HFFc6 (cell line): ENCODE data around the gene UNC5C. TPM values are rescaled to one million over a fixed set of nuclear protein-coding genes. Genes with fewer than 3 reads are reported as not detected.

Experiments
- DNase-seq: peaks from one replicate; pipeline ENCODE4 v3.0.0-alpha.2; 2018
- H3K27ac Mint-ChIP-seq: 2 replicates; pipeline ENCODE4 v1.8.0; 2020; ENCODE audit warnings: mild to moderate bottlenecking, mixed read lengths
- H3K27me3 Mint-ChIP-seq: 2 replicates; pipeline ENCODE4 v1.8.0; 2021; ENCODE audit warnings: mild to moderate bottlenecking, moderate library complexity, mixed read lengths; ENCODE audit not compliant: insufficient read depth
- H3K36me3 Mint-ChIP-seq: 2 replicates; pipeline ENCODE4 v1.8.0; 2021; ENCODE audit warnings: low read depth, mixed read lengths
- H3K4me1 Mint-ChIP-seq: 2 replicates; pipeline ENCODE4 v1.8.0; 2020; ENCODE audit warnings: low read depth, mixed read lengths
- H3K4me3 Mint-ChIP-seq: 2 replicates; pipeline ENCODE4 v1.8.0; 2020; ENCODE audit warnings: mild to moderate bottlenecking, moderate library complexity, mixed read lengths
- H3K9me3 Mint-ChIP-seq: 2 replicates; pipeline ENCODE4 v1.8.0; 2020; ENCODE audit warnings: mild to moderate bottlenecking, mixed read lengths
- total RNA-seq, 6 experiments: library from RNA; stranded (reverse); fragmentation: NEBNext Ultra II Directional; extraction: Animal tissue kit (Norgen Biotek cat#: 25700); gene quantifications; 2 replicates in 1 of 6; 3 replicates in 5 of 6; pipeline ENCODE4 v1.2.3, GENCODE V29; 2021
- TF ChIP-seq, protein P1 (sequence below): fragments of 200-600 bp; sonication (generic); IDR thresholded peaks from 2 replicates; pipeline ENCODE4 v1.5.0; 2021; ENCODE audit warnings: antibody characterized with exemption, mild to moderate bottlenecking

UNC5C gene
- total RNA-seq, 6 experiments from 2014 or later, result not detected

DNA sequence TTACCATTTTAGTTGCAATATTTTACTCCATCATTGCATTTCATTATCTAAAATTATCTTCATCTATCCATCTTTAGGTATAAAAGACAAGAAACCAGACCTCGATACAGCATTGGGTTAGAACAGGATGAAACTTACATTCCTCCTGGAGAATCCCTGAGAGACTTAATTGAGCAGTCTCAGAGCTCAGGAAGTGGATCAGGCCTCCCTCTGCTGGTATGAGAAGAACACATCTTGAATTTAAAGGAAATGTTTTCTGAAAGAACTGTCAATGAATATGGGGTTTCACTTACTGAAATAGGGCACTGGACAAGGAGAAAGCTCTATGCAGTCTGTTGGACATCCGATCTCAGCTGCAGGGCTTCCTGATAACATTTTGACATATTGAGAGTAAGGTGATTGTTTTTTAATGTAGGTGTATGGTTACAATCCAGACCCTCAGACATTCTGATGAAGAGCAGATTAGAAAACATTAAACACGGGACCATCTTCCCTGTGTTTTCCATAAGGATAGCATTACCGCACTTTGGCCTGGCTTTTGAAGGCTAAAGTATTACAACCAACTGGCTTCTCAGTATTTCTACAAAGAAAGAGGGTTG, 423.8 kb downstream of the UNC5C start:
- peaks cover 10% of the 10 kb centered on the region for H3K4me1 Mint-ChIP-seq
- no peak overlapping the region for H3K27ac Mint-ChIP-seq
- DNase-seq, result peak; percentile 51
- no peaks in the 10 kb centered on the region for H3K9me3 Mint-ChIP-seq
- peaks cover 6% of the 10 kb centered on the region for H3K27me3 Mint-ChIP-seq
- no peaks in the 10 kb centered on the region for H3K36me3 Mint-ChIP-seq
- TF ChIP-seq, protein P1, sequence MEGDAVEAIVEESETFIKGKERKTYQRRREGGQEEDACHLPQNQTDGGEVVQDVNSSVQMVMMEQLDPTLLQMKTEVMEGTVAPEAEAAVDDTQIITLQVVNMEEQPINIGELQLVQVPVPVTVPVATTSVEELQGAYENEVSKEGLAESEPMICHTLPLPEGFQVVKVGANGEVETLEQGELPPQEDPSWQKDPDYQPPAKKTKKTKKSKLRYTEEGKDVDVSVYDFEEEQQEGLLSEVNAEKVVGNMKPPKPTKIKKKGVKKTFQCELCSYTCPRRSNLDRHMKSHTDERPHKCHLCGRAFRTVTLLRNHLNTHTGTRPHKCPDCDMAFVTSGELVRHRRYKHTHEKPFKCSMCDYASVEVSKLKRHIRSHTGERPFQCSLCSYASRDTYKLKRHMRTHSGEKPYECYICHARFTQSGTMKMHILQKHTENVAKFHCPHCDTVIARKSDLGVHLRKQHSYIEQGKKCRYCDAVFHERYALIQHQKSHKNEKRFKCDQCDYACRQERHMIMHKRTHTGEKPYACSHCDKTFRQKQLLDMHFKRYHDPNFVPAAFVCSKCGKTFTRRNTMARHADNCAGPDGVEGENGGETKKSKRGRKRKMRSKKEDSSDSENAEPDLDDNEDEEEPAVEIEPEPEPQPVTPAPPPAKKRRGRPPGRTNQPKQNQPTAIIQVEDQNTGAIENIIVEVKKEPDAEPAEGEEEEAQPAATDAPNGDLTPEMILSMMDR, result peak; percentile 75
- H3K4me3 Mint-ChIP-seq, result no peak overlapping the region

DNA sequence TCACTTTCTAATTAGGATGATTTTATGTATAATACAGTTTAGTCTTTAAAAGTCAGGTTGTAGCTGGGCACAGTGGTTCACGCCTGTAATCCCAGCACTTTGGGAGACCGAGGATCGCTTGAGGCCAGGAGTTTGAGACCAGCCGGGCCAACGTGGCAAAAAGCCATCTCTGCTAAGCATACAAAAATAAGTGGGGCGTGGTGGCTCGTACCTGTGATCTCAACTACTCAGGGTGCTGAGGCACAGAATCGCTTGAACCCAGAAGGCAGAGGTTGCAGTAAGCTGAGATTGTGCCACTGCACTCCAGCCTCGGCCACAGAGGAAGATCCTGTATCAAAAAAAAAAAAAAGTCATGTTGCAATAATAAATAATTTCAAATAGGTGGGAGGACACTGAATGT, 426.8 kb downstream of the UNC5C start:
- Mint-ChIP-seq H3K27ac (no peak overlapping the region), H3K4me1 (no peaks in the 10 kb centered on the region), H3K9me3 (no peaks in the 10 kb centered on the region), H3K27me3 (peaks cover 16% of the 10 kb centered on the region), H3K36me3 (no peaks in the 10 kb centered on the region), H3K4me3 (no peak overlapping the region)
- TF ChIP-seq, protein P1, result no peak
- DNase-seq, result no peak

DNA sequence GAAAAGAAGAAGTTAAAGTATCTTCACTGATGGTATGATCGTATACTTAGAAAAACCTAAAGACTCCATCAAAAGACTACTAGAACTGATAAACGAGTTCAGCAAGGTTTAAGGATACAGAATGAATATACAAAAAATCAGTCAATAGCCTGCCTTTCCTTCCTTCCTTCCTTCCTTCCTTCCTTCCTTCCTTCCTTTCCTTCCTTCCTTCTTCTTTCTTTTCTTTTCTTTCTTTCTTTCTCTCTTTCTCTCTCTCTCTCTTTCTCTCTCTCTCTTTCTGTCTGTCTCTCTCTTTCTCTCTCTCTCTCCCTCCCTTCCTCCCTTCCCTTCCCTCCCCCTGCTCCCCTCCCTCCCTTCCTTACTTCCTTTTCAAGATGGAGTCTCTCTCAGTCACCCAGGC, 428.3 kb downstream of the UNC5C start:
- Mint-ChIP-seq H3K36me3 (no peaks in the 10 kb centered on the region), H3K27ac (no peak overlapping the region), H3K4me3 (no peak overlapping the region), H3K9me3 (no peaks in the 10 kb centered on the region), H3K4me1 (no peaks in the 10 kb centered on the region), H3K27me3 (peaks cover 16% of the 10 kb centered on the region)
- no peak for DNase-seq
- TF ChIP-seq, protein P1, result no peak

DNA sequence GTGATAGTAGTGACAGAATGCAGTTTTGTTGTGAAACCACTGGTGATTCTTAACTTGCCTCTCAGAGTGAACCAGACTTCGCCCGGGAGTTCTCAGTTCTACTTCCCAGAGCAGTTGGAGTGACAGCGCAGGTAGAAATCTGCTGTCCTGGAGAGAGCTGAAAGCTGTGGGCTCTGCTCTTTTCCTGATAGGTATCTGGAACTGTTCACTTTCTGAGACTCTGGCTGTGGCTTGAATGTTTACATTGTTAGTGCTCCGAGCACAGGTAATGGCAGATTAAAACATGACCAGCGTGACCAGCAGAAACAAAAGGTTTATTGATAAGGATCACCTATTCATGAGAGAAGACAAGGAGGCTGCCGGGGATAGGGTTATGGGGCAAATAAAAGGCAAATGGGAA, 430.3 kb downstream of the UNC5C start:
- no peak overlapping the region for H3K4me3 Mint-ChIP-seq
- no peak for DNase-seq
- H3K27me3 Mint-ChIP-seq, result peaks cover 16% of the 10 kb centered on the region
- H3K9me3 Mint-ChIP-seq, result no peaks in the 10 kb centered on the region
- H3K27ac Mint-ChIP-seq, result no peak overlapping the region
- H3K4me1 Mint-ChIP-seq, result no peaks in the 10 kb centered on the region
- no peaks in the 10 kb centered on the region for H3K36me3 Mint-ChIP-seq
- TF ChIP-seq, protein P1, result no peak

DNA sequence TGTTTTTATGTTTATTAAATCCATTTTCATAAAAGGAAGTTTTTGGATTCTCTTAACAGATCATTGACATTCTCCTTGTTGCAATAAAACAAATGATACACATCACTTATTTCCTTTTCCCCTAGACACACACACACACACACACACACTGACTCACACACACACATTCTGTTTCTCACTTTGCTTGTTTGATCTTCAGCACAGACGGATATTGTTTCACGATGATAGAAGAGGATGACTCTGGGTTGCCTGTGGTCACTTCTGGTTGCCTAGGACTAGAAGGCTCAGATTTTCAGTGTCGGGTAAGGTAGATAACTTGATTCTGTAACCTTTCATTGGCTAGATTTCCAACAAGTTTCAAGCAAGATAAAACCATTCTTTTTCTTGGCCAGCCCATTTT, 434.3 kb downstream of the UNC5C start:
- Mint-ChIP-seq H3K9me3 (no peaks in the 10 kb centered on the region), H3K4me1 (no peaks in the 10 kb centered on the region), H3K27me3 (peaks cover 10% of the 10 kb centered on the region), H3K36me3 (no peaks in the 10 kb centered on the region), H3K4me3 (no peak overlapping the region), H3K27ac (no peak overlapping the region)
- DNase-seq, result no peak
- TF ChIP-seq, protein P1, result no peak
